ENCODE measurements around the gene IFFO2. TPM values are rescaled to one million over a fixed set of nuclear protein-coding genes. Genes with fewer than 3 reads are reported as not detected.

The IFFO2 gene
- polyA plus RNA-seq, 6 donors from 2014 or later = 0.09 to 3.2 (median 1.4) TPM

- Mint-ChIP-seq H3K9me3 (no peaks in the 10 kb centered on the region), H3K27ac (no peak overlapping the region), H3K27me3 (no peaks in the 10 kb centered on the region), H3K4me3 (no peak overlapping the region), H3K4me1 (no peaks in the 10 kb centered on the region), H3K36me3 (no peaks in the 10 kb centered on the region)
- DNase-seq (no peak), ATAC-seq (ENCODE audit: low read depth in 2 of 2) (no peak)
Measured at GRCh38 chr1:18881642-18882431, 74.6 kb downstream of the IFFO2 start.

GRCh38 chr1:18881164-18881563, 75.3 kb downstream of the IFFO2 start:
- DNase-seq (no peak), ATAC-seq (ENCODE audit: low read depth in 2 of 2) (no peak)
- H3K36me3 Mint-ChIP-seq = no peaks in the 10 kb centered on the region
- peak overlapping the region in 1 of 8 donors; percentile 56 for H3K4me3 Mint-ChIP-seq
- no peaks in the 10 kb centered on the region for H3K4me1 Mint-ChIP-seq
- no peaks in the 10 kb centered on the region for H3K27me3 Mint-ChIP-seq
- H3K9me3 Mint-ChIP-seq = no peaks in the 10 kb centered on the region
- H3K27ac Mint-ChIP-seq = peak overlapping the region in 1 of 6 donors; percentile 28

GRCh38 chr1:18880585-18880984, 75.9 kb downstream of the IFFO2 start:
- Mint-ChIP-seq H3K9me3 (no peaks in the 10 kb centered on the region), H3K4me1 (peaks cover 0 to under 1% (median 0%) of the 10 kb centered on the region in 3 donors), H3K27me3 (no peaks in the 10 kb centered on the region), H3K4me3 (no peak overlapping the region), H3K27ac (no peak overlapping the region), H3K36me3 (no peaks in the 10 kb centered on the region)
- ATAC-seq (ENCODE audit: low read depth in 2 of 2) (no peak), DNase-seq (no peak)

GRCh38 chr1:18879791-18880309, 76.6 kb downstream of the IFFO2 start:
- H3K4me3 Mint-ChIP-seq = no peak overlapping the region
- DNase-seq (no peak), ATAC-seq (ENCODE audit: low read depth in 2 of 2) (no peak)
- H3K4me1 Mint-ChIP-seq = peaks cover 0 to 4% (median 0%) of the 10 kb centered on the region in 3 donors
- H3K36me3 Mint-ChIP-seq = no peaks in the 10 kb centered on the region
- H3K27me3 Mint-ChIP-seq = no peaks in the 10 kb centered on the region
- H3K9me3 Mint-ChIP-seq = no peaks in the 10 kb centered on the region
- peak overlapping the region in 1 of 6 donors; percentile 30 for H3K27ac Mint-ChIP-seq

GRCh38 chr1:18879215-18879790, 77.2 kb downstream of the IFFO2 start:
- no peak for DNase-seq
- Mint-ChIP-seq H3K27me3 (no peaks in the 10 kb centered on the region), H3K36me3 (no peaks in the 10 kb centered on the region), H3K27ac (no peak overlapping the region), H3K9me3 (no peaks in the 10 kb centered on the region), H3K4me1 (peaks cover 0 to 4% (median 0%) of the 10 kb centered on the region in 3 donors), H3K4me3 (no peak overlapping the region)
- ATAC-seq (ENCODE audit: low read depth in 2 of 2) = no peak

GRCh38 chr1:18878538-18879214, 77.8 kb downstream of the IFFO2 start:
- H3K27ac Mint-ChIP-seq = no peak overlapping the region
- no peaks in the 10 kb centered on the region for H3K36me3 Mint-ChIP-seq
- no peak overlapping the region for H3K4me3 Mint-ChIP-seq
- H3K4me1 Mint-ChIP-seq = peaks cover 0 to 4% (median 0%) of the 10 kb centered on the region in 3 donors
- H3K9me3 Mint-ChIP-seq = no peaks in the 10 kb centered on the region
- DNase-seq (no peak), ATAC-seq (ENCODE audit: low read depth in 2 of 2) (no peak)
- no peaks in the 10 kb centered on the region for H3K27me3 Mint-ChIP-seq

- no peaks in the 10 kb centered on the region for H3K9me3 Mint-ChIP-seq
- H3K4me3 Mint-ChIP-seq = no peak overlapping the region
- DNase-seq (no peak), ATAC-seq (ENCODE audit: low read depth in 2 of 2) (no peak)
- H3K27me3 Mint-ChIP-seq = no peaks in the 10 kb centered on the region
- no peak overlapping the region for H3K27ac Mint-ChIP-seq
- H3K4me1 Mint-ChIP-seq = peaks cover 0 to 4% (median 0%) of the 10 kb centered on the region in 3 donors
- H3K36me3 Mint-ChIP-seq = no peaks in the 10 kb centered on the region
Measured at GRCh38 chr1:18877282-18877681, 79.2 kb downstream of the IFFO2 start.

- no peak overlapping the region for H3K4me3 Mint-ChIP-seq
- H3K27ac Mint-ChIP-seq = no peak overlapping the region
- no peak for DNase-seq
- no peaks in the 10 kb centered on the region for H3K36me3 Mint-ChIP-seq
- no peaks in the 10 kb centered on the region for H3K9me3 Mint-ChIP-seq
- ATAC-seq (ENCODE audit: low read depth in 2 of 2) = no peak
- peaks cover 0 to 4% (median 0%) of the 10 kb centered on the region in 3 donors for H3K4me1 Mint-ChIP-seq
- H3K27me3 Mint-ChIP-seq = no peaks in the 10 kb centered on the region
Measured at GRCh38 chr1:18876210-18876609, 80.3 kb downstream of the IFFO2 start.

GRCh38 chr1:18875796-18876128, 80.7 kb downstream of the IFFO2 start:
- Mint-ChIP-seq H3K27me3 (no peaks in the 10 kb centered on the region), H3K9me3 (no peaks in the 10 kb centered on the region), H3K4me1 (peaks cover 0 to 4% (median 0%) of the 10 kb centered on the region in 3 donors), H3K27ac (no peak overlapping the region), H3K36me3 (no peaks in the 10 kb centered on the region), H3K4me3 (no peak overlapping the region)
- ATAC-seq (ENCODE audit: low read depth in 2 of 2) = no peak
- DNase-seq = no peak

- no peaks in the 10 kb centered on the region for H3K9me3 Mint-ChIP-seq
- ATAC-seq (ENCODE audit: low read depth in 2 of 2) (no peak), DNase-seq (peak; percentile 25)
- H3K27me3 Mint-ChIP-seq = no peaks in the 10 kb centered on the region
- H3K36me3 Mint-ChIP-seq = no peaks in the 10 kb centered on the region
- no peak overlapping the region for H3K4me3 Mint-ChIP-seq
- H3K4me1 Mint-ChIP-seq = peaks cover 0 to 4% (median 0%) of the 10 kb centered on the region in 3 donors
- H3K27ac Mint-ChIP-seq = peak overlapping the region in 1 of 6 donors; percentile 43
Measured at GRCh38 chr1:18875107-18875795, 81.2 kb downstream of the IFFO2 start.

GRCh38 chr1:18874600-18874999, 81.9 kb downstream of the IFFO2 start:
- Mint-ChIP-seq H3K27ac (no peak overlapping the region), H3K27me3 (no peaks in the 10 kb centered on the region), H3K4me3 (no peak overlapping the region), H3K36me3 (no peaks in the 10 kb centered on the region), H3K9me3 (no peaks in the 10 kb centered on the region), H3K4me1 (peaks cover 0 to 4% (median 0%) of the 10 kb centered on the region in 3 donors)
- DNase-seq (no peak), ATAC-seq (ENCODE audit: low read depth in 2 of 2) (no peak)

GRCh38 chr1:18874036-18874435, 82.4 kb downstream of the IFFO2 start:
- Mint-ChIP-seq H3K4me1 (peaks cover 0 to 4% (median 0%) of the 10 kb centered on the region in 3 donors), H3K9me3 (no peaks in the 10 kb centered on the region), H3K4me3 (no peak overlapping the region), H3K27ac (no peak overlapping the region), H3K27me3 (no peaks in the 10 kb centered on the region), H3K36me3 (no peaks in the 10 kb centered on the region)
- DNase-seq = no peak
- no peak for ATAC-seq (ENCODE audit: low read depth in 2 of 2)

- ATAC-seq (ENCODE audit: low read depth in 2 of 2) = no peak
- Mint-ChIP-seq H3K4me1 (peaks cover 0 to 4% (median 0%) of the 10 kb centered on the region in 3 donors), H3K36me3 (no peaks in the 10 kb centered on the region), H3K27me3 (peaks cover 0 to 6% (median 0%) of the 10 kb centered on the region in 3 donors), H3K4me3 (peak overlapping the region in 1 of 8 donors; percentile 22), H3K27ac (peak overlapping the region in 2 of 6 donors; percentile 32 to 47), H3K9me3 (no peaks in the 10 kb centered on the region)
- no peak for DNase-seq
Measured at GRCh38 chr1:18872071-18872611, 84.3 kb downstream of the IFFO2 start.
